HL-60 (cell line): Measurements from ENCODE around the gene TPI1.

Experiments
- GABPA ChIP-seq: IDR thresholded peaks from 2 replicates; pipeline ENCODE4 v1.6.1; 2012; ENCODE audit warnings: low read depth
- POLR2AphosphoS5 ChIP-seq: IDR thresholded peaks from 2 replicates; pipeline ENCODE4 v1.6.1; 2012; ENCODE audit warnings: low read depth
- SPI1 ChIP-seq: IDR thresholded peaks from 2 replicates; pipeline ENCODE4 v1.6.1; 2012; ENCODE audit warnings: low read depth, mild to moderate bottlenecking, borderline replicate concordance
- TF ChIP-seq, protein P1 (sequence below): IDR thresholded peaks from one replicate; pipeline ENCODE4 v1.5.1; 2011; ENCODE audit warnings: low read length, control low read depth, inconsistent platforms; ENCODE audit not compliant: insufficient read depth
- TF ChIP-seq, protein P2 (sequence below): IDR thresholded peaks from 2 replicates; pipeline ENCODE4 v1.6.1; 2012; ENCODE audit warnings: low read depth; ENCODE audit not compliant: insufficient replicate concordance

DNA sequence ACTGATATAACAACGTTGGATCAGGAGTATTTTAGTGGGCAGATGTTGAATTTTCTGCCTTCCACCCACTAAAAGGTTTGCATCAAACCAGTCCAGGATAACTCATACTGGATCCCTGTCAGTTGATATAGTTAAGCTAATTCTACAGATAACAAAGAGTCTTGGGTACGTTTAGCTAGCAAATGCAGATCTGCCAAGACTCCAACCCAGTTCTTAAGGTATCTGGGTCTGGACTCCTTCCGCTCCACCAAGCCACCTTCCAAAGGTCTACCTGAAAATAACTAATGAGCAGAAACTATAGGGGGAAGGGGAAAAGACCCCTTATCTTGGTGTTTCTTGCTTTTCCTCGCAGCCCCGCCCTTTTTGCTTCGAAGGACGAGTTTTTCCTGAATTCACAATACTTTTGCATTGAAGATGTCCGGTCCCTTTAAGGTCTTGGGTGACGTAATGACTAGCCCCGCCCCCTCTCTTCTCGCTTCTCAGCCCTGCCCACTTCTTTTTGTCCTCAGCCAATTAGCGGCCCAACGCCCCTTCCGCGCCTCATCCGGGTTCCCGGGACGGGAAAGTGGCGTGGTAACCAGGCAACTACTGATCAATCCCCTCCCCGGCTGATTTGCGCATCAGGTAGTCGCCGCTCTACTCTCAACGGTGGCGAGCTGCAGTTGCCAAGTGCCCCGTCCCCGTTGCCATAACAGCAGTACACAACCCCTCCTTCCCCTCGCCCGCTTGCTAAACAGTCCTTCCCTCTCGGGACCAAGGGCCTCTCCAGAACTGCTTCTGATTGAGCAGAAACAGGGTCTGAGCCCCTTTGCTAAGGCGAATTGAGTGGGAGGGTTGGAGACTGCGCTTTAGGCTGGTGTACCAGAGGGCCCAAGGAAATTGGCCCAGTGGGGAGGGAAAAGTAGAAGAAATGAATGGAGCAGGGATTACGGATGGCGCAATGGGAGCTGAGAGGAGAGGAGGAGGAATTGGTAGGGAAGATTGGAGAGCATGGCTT lies 37.2 kb downstream of the TPI1 start, which contains the start of gene LRRC23:
- TF ChIP-seq, protein P1, sequence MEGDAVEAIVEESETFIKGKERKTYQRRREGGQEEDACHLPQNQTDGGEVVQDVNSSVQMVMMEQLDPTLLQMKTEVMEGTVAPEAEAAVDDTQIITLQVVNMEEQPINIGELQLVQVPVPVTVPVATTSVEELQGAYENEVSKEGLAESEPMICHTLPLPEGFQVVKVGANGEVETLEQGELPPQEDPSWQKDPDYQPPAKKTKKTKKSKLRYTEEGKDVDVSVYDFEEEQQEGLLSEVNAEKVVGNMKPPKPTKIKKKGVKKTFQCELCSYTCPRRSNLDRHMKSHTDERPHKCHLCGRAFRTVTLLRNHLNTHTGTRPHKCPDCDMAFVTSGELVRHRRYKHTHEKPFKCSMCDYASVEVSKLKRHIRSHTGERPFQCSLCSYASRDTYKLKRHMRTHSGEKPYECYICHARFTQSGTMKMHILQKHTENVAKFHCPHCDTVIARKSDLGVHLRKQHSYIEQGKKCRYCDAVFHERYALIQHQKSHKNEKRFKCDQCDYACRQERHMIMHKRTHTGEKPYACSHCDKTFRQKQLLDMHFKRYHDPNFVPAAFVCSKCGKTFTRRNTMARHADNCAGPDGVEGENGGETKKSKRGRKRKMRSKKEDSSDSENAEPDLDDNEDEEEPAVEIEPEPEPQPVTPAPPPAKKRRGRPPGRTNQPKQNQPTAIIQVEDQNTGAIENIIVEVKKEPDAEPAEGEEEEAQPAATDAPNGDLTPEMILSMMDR, result no peak
- TF ChIP-seq POLR2AphosphoS5, result no peak
- no peak for TF ChIP-seq GABPA
- TF ChIP-seq SPI1, result no peak
- TF ChIP-seq, protein P2, sequence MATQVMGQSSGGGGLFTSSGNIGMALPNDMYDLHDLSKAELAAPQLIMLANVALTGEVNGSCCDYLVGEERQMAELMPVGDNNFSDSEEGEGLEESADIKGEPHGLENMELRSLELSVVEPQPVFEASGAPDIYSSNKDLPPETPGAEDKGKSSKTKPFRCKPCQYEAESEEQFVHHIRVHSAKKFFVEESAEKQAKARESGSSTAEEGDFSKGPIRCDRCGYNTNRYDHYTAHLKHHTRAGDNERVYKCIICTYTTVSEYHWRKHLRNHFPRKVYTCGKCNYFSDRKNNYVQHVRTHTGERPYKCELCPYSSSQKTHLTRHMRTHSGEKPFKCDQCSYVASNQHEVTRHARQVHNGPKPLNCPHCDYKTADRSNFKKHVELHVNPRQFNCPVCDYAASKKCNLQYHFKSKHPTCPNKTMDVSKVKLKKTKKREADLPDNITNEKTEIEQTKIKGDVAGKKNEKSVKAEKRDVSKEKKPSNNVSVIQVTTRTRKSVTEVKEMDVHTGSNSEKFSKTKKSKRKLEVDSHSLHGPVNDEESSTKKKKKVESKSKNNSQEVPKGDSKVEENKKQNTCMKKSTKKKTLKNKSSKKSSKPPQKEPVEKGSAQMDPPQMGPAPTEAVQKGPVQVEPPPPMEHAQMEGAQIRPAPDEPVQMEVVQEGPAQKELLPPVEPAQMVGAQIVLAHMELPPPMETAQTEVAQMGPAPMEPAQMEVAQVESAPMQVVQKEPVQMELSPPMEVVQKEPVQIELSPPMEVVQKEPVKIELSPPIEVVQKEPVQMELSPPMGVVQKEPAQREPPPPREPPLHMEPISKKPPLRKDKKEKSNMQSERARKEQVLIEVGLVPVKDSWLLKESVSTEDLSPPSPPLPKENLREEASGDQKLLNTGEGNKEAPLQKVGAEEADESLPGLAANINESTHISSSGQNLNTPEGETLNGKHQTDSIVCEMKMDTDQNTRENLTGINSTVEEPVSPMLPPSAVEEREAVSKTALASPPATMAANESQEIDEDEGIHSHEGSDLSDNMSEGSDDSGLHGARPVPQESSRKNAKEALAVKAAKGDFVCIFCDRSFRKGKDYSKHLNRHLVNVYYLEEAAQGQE, result no peak
